SW480 (cell line): Measurements from ENCODE around the gene NKX6-1.

ENCODE experiments used
- DNase-seq: peaks from one replicate; pipeline ENCODE4 v3.0.0-alpha.2; 2016; ENCODE audit warnings: low spot score

The NKX6-1 gene

DNA sequence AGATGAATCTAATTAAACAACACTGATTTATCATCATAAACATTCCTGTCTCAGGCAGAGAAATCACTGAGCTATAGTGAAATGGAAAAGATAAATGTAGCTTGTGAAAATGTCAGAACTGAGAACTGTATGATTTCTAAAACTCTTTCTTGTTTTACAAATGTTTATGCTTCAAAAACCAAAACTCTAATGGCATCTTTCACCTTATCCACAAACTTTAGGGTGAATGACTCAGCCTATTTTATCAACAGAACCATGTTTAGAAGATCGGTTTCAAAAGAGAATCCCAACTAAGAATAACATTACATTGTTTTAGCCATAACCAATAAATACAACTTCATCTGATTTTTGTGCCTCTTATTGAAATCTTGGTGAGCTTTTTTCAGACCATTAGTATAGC is 21.4 kb downstream of the NKX6-1 start:
- DNase-seq, result no peak

DNA sequence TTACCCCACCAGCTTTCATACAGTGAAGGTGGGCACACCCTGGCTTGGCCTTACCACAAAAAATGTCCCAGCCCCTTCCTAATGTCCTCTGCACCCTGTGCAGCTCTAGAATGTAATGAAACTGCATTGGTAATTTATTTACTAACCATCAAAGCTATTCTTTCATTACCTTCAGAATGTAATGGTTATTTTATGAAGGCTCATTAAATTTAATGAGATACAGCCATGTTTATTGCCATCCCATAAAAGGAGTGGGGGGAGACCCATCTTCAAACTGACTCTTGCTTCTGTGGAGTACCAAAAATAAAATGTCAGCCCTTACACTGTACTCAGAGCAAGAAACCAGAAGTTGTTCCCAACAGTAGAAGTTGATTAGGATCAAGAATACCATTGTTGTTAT is 25.0 kb downstream of the NKX6-1 start:
- no peak for DNase-seq

DNA sequence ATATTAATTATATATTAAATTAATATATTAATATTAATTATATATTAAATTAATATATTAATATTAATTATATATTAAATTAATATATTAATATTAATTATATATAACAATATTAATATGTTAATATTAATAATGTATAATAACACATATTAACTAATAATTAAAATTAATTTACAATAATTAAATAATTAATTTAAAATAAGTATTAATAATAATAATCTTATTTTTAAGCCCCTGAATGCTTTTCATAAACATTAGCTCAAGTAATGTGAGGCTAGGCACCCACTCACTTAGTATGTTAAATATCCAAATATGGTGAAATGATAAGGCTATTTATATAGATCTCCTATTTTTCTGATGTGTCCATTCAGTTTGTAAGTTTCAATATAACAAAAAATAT is 26.9 kb downstream of the NKX6-1 start:
- no peak for DNase-seq

DNA sequence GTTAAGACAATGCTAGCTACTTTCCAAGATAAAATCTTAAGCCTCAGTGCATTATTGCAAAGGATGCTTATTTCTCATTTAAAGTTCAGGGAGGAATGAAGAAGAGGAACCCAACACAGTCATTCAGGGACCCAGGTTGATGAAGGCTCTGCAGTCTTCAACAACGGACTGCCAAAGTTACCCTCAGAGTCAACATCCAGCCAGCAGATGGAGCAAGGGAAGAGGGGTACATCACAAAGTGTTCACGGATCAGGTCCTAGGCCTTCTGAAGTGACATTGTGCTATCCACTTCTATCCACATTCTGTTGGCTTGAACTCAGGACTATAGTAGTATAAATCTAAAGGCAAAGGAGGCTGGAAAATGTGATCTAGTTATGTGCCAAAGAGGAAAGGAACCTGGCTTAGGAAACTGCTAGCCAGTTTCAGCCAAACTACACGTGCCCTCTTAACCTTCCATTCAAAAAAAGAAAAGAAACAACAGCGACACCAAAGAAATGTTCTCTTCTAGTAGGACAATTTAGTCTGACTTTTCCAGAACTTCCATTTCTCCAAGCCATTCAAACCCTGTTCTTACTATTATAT is 28.8 kb downstream of the NKX6-1 start:
- DNase-seq, result peak; percentile 5

DNA sequence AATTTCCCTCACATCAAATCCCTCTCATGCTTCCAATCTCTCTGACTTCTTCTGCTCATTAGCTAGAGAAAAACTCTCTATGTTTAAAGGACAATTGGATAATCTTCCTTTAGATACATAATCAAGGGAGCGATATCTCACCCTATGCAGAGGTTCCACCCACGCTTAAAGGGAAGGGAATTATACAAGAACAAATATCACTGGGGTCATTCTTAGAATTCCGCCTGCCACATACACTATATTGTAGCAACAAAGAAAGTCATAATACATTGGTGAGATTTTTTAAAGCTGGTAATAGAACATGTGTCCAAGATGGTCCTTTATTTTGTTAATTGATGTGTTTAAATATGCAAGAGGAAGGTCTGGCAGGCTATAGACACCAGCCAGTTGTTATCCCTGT is 31.5 kb downstream of the NKX6-1 start:
- DNase-seq, result no peak

DNA sequence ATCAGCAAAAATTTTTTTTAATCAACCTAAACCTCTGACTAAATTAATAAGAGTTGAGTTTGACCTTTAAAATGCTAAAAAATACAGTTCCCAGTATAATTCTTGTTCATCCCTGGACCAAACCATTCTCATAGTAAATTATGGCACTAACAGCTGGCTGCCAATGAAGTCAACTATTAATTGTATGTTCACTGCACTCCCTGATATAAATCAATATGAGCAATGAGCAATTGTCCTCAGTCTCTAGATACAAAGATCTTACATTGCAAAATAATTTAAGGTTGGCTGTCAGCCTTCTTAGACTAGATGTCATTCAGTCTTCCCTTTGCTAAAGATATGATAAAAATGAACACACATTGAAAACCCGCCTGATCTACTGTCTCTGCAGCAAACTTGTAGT is 39.3 kb downstream of the NKX6-1 start:
- DNase-seq, result no peak

DNA sequence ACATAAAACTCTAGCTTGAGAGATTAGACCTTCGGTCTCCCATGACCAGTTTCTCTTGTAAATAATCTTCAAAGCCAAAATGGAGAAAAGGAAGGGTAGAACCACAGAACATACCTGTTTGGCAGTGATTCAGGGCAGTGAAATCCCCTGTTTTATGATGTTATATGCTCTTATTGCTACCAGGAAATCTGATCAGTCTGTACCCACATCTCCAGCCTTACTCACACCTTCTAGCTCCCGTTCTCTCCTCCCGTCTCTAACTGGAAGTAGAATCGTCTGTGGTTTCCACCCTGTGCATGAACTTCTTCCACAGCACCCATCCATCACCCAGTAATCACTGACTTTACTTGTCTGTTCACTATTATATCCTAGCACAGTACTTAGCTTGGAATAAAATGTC is 42.9 kb downstream of the NKX6-1 start:
- DNase-seq, result no peak

DNA sequence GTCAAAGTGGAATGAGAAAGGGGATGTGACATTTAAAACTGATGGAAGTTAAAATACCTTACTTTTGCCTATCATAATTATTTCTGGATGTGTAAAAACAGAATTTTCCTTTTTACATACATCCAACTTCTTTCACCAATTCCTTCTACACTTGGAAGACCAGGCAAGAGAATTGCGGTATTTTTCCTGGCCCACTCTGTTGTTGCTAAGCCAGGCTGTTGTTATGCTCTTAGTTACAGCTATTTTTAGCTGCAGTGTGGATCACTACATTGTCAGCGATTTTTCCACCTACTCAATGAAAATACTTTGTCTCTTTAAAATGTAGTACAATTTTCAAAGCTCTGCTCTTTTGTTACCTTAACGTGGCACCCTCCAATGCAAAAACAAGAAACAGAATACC is 43.4 kb downstream of the NKX6-1 start:
- no peak for DNase-seq

DNA sequence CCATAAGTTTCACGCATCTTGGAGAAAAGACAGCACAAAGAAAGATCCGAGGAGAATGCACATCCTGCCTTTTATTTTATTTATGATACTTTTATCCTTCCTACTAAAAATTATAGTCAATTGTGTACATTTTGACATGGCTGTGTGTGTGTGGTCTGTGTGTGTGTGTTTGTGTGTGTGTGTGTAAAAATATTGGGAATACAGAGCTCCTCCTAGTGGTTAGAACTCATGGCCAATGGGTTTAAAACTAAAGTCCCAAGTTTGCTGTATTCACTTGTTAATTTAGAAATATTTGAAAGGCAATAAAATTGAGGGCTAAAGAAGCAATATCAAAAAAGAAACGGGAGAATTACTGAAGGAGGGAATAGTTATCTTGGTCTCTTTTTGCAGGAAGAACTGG is 47.5 kb downstream of the NKX6-1 start:
- peak; percentile 9 for DNase-seq

DNA sequence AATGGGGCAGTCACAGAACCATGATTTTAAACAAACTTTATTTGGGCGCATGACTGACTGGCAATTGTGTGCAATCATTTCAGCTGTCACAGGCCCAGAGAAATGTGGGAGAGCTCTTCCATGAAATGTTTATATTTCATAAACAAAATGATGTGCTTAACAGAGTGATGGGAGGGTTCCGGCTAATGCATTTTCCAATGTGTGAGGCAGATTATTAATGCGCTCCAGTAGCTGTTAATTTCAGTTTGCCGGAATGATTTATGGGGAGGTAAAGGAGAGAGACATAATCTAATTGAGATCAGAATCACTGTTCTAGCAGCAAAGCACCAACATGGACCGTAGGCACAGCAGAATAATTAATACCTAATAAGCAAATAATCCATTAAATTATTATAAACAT is 55.6 kb downstream of the NKX6-1 start:
- no peak for DNase-seq

DNA sequence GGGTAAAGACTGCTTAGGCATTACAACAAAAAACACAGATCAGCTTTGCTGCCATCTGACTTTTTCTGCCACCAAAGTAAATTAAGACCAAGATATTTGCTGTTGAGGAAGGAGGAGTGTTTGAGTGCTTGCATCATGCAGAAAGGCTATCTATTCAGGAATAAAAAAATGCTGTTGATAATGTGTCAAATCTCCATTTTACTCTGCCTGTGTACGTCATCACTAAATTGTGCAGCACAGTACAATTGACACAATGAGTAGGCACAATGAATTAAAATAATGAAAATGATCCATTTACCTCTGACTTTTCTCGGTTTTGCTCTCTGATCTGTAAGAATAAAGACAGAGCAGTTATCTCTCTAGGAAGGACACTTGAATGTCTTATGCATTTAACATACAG is 56.3 kb downstream of the NKX6-1 start:
- no peak for DNase-seq
